H1 (cell line): ENCODE results near the gene SLC1A3. TPM values are rescaled to one million over a fixed set of nuclear protein-coding genes. Genes with fewer than 3 reads are reported as not detected.

ENCODE experiments used
- CTCF ChIA-PET: fragments of 300-600 bp; sonication (Branson Sonifier 250); formaldehyde crosslinking; loops from one replicate; lab custom pipeline; 2021; ENCODE audit not compliant: partially characterized antibody; lab: Charles Lee
- POLR2A ChIA-PET: fragments of 300-600 bp; sonication (Branson Sonifier 250); formaldehyde crosslinking; loops from one replicate; lab custom pipeline; 2021; ENCODE audit warnings: inconsistent platforms; ENCODE audit not compliant: partially characterized antibody; lab: Charles Lee
- DNase-seq, 2 experiments: peaks; one replicate each; pipeline versions ENCODE4 v3.0.0 to v3.0.0-alpha.2; 2010 to 2022; ENCODE audit warnings: low spot score in 2 of 2, low read depth in 1 of 2, mixed read lengths in 1 of 2
- FAIRE-seq: peaks from 2 replicates; lab custom pipeline; 2011; peaks lifted over from hg19 to GRCh38; lab: Jason Lieb, UNC
- H2AFZ ChIP-seq: 2 replicates; pipeline ENCODE4 v1.8.1; 2012; ENCODE audit warnings: low read length, inconsistent platforms
- H2AK5ac ChIP-seq: 2 replicates; pipeline ENCODE4 v1.6.1; 2013; ENCODE audit warnings: low read depth, low read length
- H2BK120ac ChIP-seq: replicated peaks from 2 replicates; pipeline ENCODE3; 2013; ENCODE audit warnings: low read depth, low read length, inconsistent platforms
- H2BK12ac ChIP-seq: 2 replicates; pipeline ENCODE4 v1.6.1; 2013; ENCODE audit warnings: low read depth, low read length
- H2BK15ac ChIP-seq: 2 replicates; pipeline ENCODE4 v1.6.1; 2013; ENCODE audit warnings: low read length
- H2BK20ac ChIP-seq: 2 replicates; pipeline ENCODE4 v1.6.1; 2013; ENCODE audit warnings: low read length
- H2BK5ac ChIP-seq: 2 replicates; pipeline ENCODE4 v1.6.1; 2013; ENCODE audit warnings: low read depth, low read length
- H3K14ac ChIP-seq: 2 replicates; pipeline ENCODE4 v1.6.1; 2013; ENCODE audit warnings: inconsistent platforms; ENCODE audit not compliant: insufficient read length
- H3K18ac ChIP-seq: 2 replicates; pipeline ENCODE4 v1.6.1; 2013; ENCODE audit warnings: low read length; ENCODE audit errors: extremely low read depth
- H3K23ac ChIP-seq: 2 replicates; pipeline ENCODE4 v1.6.1; 2013; ENCODE audit warnings: inconsistent platforms; ENCODE audit not compliant: insufficient read length
- H3K23me2 ChIP-seq: 2 replicates; pipeline ENCODE4 v1.6.1; 2013; ENCODE audit warnings: low read depth, low read length
- H3K27ac ChIP-seq: 2 replicates; pipeline ENCODE4 v1.6.1; 2011; ENCODE audit warnings: low read depth, low read length, inconsistent platforms
- H3K27me3 ChIP-seq, 4 experiments: replicated peaks in 1 of 4; 1 replicate in 1 of 4; 2 replicates in 3 of 4; pipeline versions ENCODE4 v1.6.1 to v1.8.1; 2011 to 2013; ENCODE audit warnings: low read length in 3 of 4, mild to moderate bottlenecking in 3 of 4, inconsistent platforms in 2 of 4, mixed read lengths in 2 of 4, moderate library complexity in 1 of 4; ENCODE audit not compliant: control insufficient read depth in 3 of 4, insufficient read depth in 3 of 4; ENCODE audit errors: extremely low read depth in 1 of 4
- H3K36me3 ChIP-seq, 4 experiments: 2 replicates each; pipeline versions ENCODE4 v1.6.1 to v1.8.1; 2011 to 2013; ENCODE audit warnings: mild to moderate bottlenecking in 4 of 4, low read length in 3 of 4, moderate library complexity in 2 of 4, control low read depth in 1 of 4, inconsistent platforms in 1 of 4; ENCODE audit not compliant: insufficient read depth in 4 of 4, control insufficient read depth in 2 of 4
- H3K4ac ChIP-seq: replicated peaks from 2 replicates; pipeline ENCODE3; 2013; ENCODE audit warnings: low read length, low read depth, mixed read lengths, inconsistent platforms; ENCODE audit not compliant: insufficient read length
- H3K4me1 ChIP-seq, 4 experiments: replicated peaks in 1 of 4; 1 replicate in 1 of 4; 2 replicates in 3 of 4; pipeline versions ENCODE4 v1.6.1 to v1.8.1; 2011 to 2013; ENCODE audit warnings: low read length in 3 of 4, inconsistent platforms in 2 of 4, mixed read lengths in 1 of 4; ENCODE audit not compliant: insufficient read depth in 4 of 4, control insufficient read depth in 3 of 4
- H3K4me2 ChIP-seq, 2 experiments: 2 replicates each; pipeline versions ENCODE4 v1.6.1 to v1.8.1; 2011 to 2013; ENCODE audit warnings: low read depth in 2 of 2, low read length in 2 of 2, control low read depth in 1 of 2, inconsistent platforms in 1 of 2, mild to moderate bottlenecking in 1 of 2; ENCODE audit not compliant: insufficient read depth in 1 of 2
- H3K4me3 ChIP-seq, 4 experiments: fragments of 200-600, 300-600 bp in 1 of 4; sonication (generic), shearing (Covaris generic), sonication (Bioruptor Twin) in 1 of 4; 2 replicates each; pipeline versions ENCODE4 v1.5.1 to v1.8.1; 2011 to 2016; ENCODE audit warnings: low read length in 4 of 4, low read depth in 3 of 4, control low read depth in 2 of 4, inconsistent platforms in 2 of 4, mild to moderate bottlenecking in 2 of 4, mixed read lengths in 1 of 4, moderate library complexity in 1 of 4; ENCODE audit not compliant: insufficient read depth in 2 of 4; ENCODE audit errors: extremely low read depth in 1 of 4
- H3K56ac ChIP-seq: replicated peaks from 2 replicates; pipeline ENCODE3; 2013; ENCODE audit warnings: low read depth, mild to moderate bottlenecking, mixed read lengths, low read length, inconsistent platforms; ENCODE audit not compliant: insufficient read length
- H3K79me1 ChIP-seq: 2 replicates; pipeline ENCODE4 v1.6.1; 2013; ENCODE audit warnings: low read depth, low read length, control low read depth
- H3K79me2 ChIP-seq, 2 experiments: 2 replicates each; pipeline versions ENCODE4 v1.6.1 to v1.8.1; 2012 to 2013; ENCODE audit warnings: low read length in 2 of 2, mild to moderate bottlenecking in 2 of 2, inconsistent platforms in 1 of 2; ENCODE audit not compliant: insufficient read depth in 2 of 2, control insufficient read depth in 1 of 2
- H3K9ac ChIP-seq, 4 experiments: replicated peaks in 1 of 4; 1 replicate in 1 of 4; 2 replicates in 3 of 4; pipeline versions ENCODE4 v1.6.1 to v1.8.1; 2011 to 2013; ENCODE audit warnings: low read depth in 3 of 4, low read length in 3 of 4, control low read depth in 2 of 4, mild to moderate bottlenecking in 2 of 4, moderate library complexity in 2 of 4, inconsistent platforms in 1 of 4; ENCODE audit errors: extremely low read depth in 1 of 4
- H3K9me3 ChIP-seq, 2 experiments: 2 replicates each; pipeline versions ENCODE4 v1.6.1 to v1.8.1; 2012 to 2013; ENCODE audit warnings: mild to moderate bottlenecking in 2 of 2, moderate library complexity in 2 of 2, control low read depth in 1 of 2, inconsistent platforms in 1 of 2, low read depth in 1 of 2, low read length in 1 of 2, mixed read lengths in 1 of 2; ENCODE audit not compliant: insufficient read depth in 2 of 2
- H4K20me1 ChIP-seq, 2 experiments: replicated peaks in 1 of 2; 2 replicates each; pipeline versions ENCODE3 to v1.8.1; 2011 to 2013; ENCODE audit warnings: inconsistent platforms in 2 of 2, low read length in 2 of 2, mild to moderate bottlenecking in 1 of 2; ENCODE audit not compliant: insufficient read depth in 2 of 2, control insufficient read depth in 1 of 2
- H4K5ac ChIP-seq: 2 replicates; pipeline ENCODE4 v1.6.1; 2013; ENCODE audit warnings: low read length, low read depth, mixed read lengths, inconsistent platforms; ENCODE audit not compliant: insufficient read length
- H4K8ac ChIP-seq: 2 replicates; pipeline ENCODE4 v1.8.0; 2013; ENCODE audit warnings: mild to moderate bottlenecking, moderate library complexity, low read length, inconsistent platforms; ENCODE audit not compliant: insufficient read depth; ENCODE audit errors: extremely low read depth
- H4K91ac ChIP-seq: replicated peaks from 2 replicates; pipeline ENCODE3; 2013; ENCODE audit warnings: low read length, mixed read lengths, inconsistent platforms; ENCODE audit not compliant: insufficient read length
- BCL11A ChIP-seq, 2 experiments: IDR thresholded peaks; one replicate each; pipeline ENCODE4 v1.6.1; 2011; ENCODE audit warnings: low read depth in 2 of 2, low read length in 2 of 2, mild to moderate bottlenecking in 2 of 2
- CHD1 ChIP-seq: IDR thresholded peaks from 2 replicates; pipeline ENCODE4 v1.6.1; 2012; ENCODE audit warnings: low read depth, low read length, improper control_type of control experiment
- CHD2 ChIP-seq: IDR thresholded peaks from 2 replicates; pipeline ENCODE4 v1.6.1; 2012; ENCODE audit warnings: low read length, improper control_type of control experiment
- HDAC2 ChIP-seq, 2 experiments: fragments of 300-600 bp in 1 of 2; sonication (generic) in 1 of 2; IDR thresholded peaks; 2 replicates each; pipeline ENCODE4 v1.6.1; 2011 to 2012; ENCODE audit warnings: low read depth in 2 of 2, low read length in 2 of 2, mild to moderate bottlenecking in 2 of 2, moderate library complexity in 2 of 2, borderline replicate concordance in 1 of 2, inconsistent platforms in 1 of 2
- KDM1A ChIP-seq: fragments of 200-600, 300-600 bp; sonication (generic); IDR thresholded peaks from 2 replicates; pipeline ENCODE4 v1.7.1; 2016; ENCODE audit warnings: mild to moderate bottlenecking, low read length, borderline replicate concordance
- KDM5A ChIP-seq: fragments of 200-600 bp; IDR thresholded peaks from 2 replicates; pipeline ENCODE4 v1.7.1; 2012; ENCODE audit warnings: mild to moderate bottlenecking, low read length, inconsistent platforms, mixed read lengths
- POU5F1 ChIP-seq: IDR thresholded peaks from 2 replicates; pipeline ENCODE4 v1.6.1; 2011; ENCODE audit warnings: low read depth, mild to moderate bottlenecking, low read length, moderate library complexity
- SP1 ChIP-seq: IDR thresholded peaks from 2 replicates; pipeline ENCODE4 v1.6.1; 2011; ENCODE audit warnings: low read depth, low read length
- TAF7 ChIP-seq: optimal IDR thresholded peaks from 2 replicates; pipeline ENCODE3; 2011; ENCODE audit warnings: low read depth, mild to moderate bottlenecking, inconsistent platforms, low read length, moderate library complexity, borderline replicate concordance
- USF2 ChIP-seq: IDR thresholded peaks from 2 replicates; pipeline ENCODE4 v1.6.1; 2011; ENCODE audit warnings: low read length, improper control_type of control experiment
- ZNF274 ChIP-seq: IDR thresholded peaks from 2 replicates; pipeline ENCODE4 v1.7.0; 2012; ENCODE audit warnings: low read length, borderline replicate concordance; ENCODE audit errors: extremely low read depth
- WGBS, 2 experiments: shearing (Covaris generic) in 1 of 2; methylation state at CpG; one replicate each; pipeline versions ENCODE4 v1.1.6 to v1.1.7; 2013 to 2015; ENCODE audit warnings: low lambda C conversion rate in 2 of 2, mixed read lengths in 2 of 2, inconsistent platforms in 1 of 2, low coverage in 1 of 2, missing lambda C conversion rate in 1 of 2; ENCODE audit not compliant: insufficient replicate concordance in 2 of 2, insufficient coverage in 1 of 2, insufficient read length in 1 of 2; ENCODE audit errors: extremely low coverage in 1 of 2, missing lambda C conversion rate in 1 of 2; 5-methylcytosine and 5-hydroxymethylcytosine counted together
- polyA plus RNA-seq, 7 experiments: library from polyadenylated mRNA; depleted of rRNA in 3 of 7; stranded (reverse) in 5 of 7; unstranded in 2 of 7; fragments of >200 nt in 5 of 7; fragments of 200-250 nt in 2 of 7; gene quantifications; 1 replicate in 5 of 7; 2 replicates in 1 of 7; 4 replicates in 1 of 7; pipeline versions ENCODE4 v1.2.1 to v1.2.3, GENCODE V29; 2011 to 2013; ENCODE audit warnings: missing spikeins in 2 of 7, mixed read lengths in 2 of 7
- total RNA-seq: library from RNA; stranded (reverse); fragmentation: NEBNext Ultra II Directional; extraction: Animal tissue kit (Norgen Biotek cat#: 25700); gene quantifications from 2 replicates; pipeline ENCODE4 v1.2.1, GENCODE V29; 2021

SLC1A3 gene
- total and polyA plus RNA-seq, 2 of the 8 experiments (the other 6 are each of a cell fraction or from before 2014, with no cell fraction given): 26.7 to 35.3 TPM

- Histone ChIP-seq H3K4me1 (peaks cover 0 to 14% (median 10%) of the 10 kb centered on the region in 4 experiments; a peak in 6 of 7 replicates), H3K14ac (no peak overlapping the region), H3K23ac (no peak overlapping the region), H3K18ac (no peak overlapping the region), H2AK5ac (no peak overlapping the region), H4K8ac (no peak overlapping the region), H3K4ac (no peak overlapping the region), H3K23me2 (no peaks in the 10 kb centered on the region), H4K91ac (no peak overlapping the region), H3K79me1 (no peaks in the 10 kb centered on the region; the same call in 1 of the 2 replicates), H2BK120ac (no peak overlapping the region), H3K9me3 (no peaks in the 10 kb centered on the region), H4K5ac (no peak overlapping the region), H2AFZ (no peak overlapping the region), H3K27ac (no peak overlapping the region), H3K27me3 (no peaks in the 10 kb centered on the region), H4K20me1 (no peaks in the 10 kb centered on the region), H2BK20ac (no peak overlapping the region), H3K79me2 (no peaks in the 10 kb centered on the region), H3K4me3 (no peak overlapping the region), H3K56ac (no peak overlapping the region), H2BK12ac (no peak overlapping the region), H3K9ac (no peak overlapping the region), H3K36me3 (no peaks in the 10 kb centered on the region; a peak in 1 of 8 replicates), H2BK15ac (no peak overlapping the region), H3K4me2 (no peak overlapping the region), H2BK5ac (no peak overlapping the region)
- WGBS, 2 experiments: 86% methylated on average over 9 of the region's 9 CpGs; no CpG with 5 or more reads in 1 of the 2 experiments
- FAIRE-seq: no peak
- POLR2A ChIA-PET: interaction anchor here (0.9 to 2.8 kb wide), 2 partner anchors 42 to 45 kb away, joined by 3 to 8 read pairs; partner anchors contain the start of gene SLC1A3
- CTCF ChIA-PET: interaction anchor here (0.7 to 2.6 kb wide), 9 partner anchors 11 to 261 kb away, joined by 3 to 11 read pairs (median 4); no protein-coding TSS in a partner anchor
- DNase-seq: no peak
- TF ChIP-seq USF2 (no peak), HDAC2 (IDR thresholded peaks at IDR 0.05; ENCODE audit: borderline replicate concordance in 1 of 2, low read depth in 2 of 2, low read length in 2 of 2) (no peak), ZNF274 (no peak), TAF7 (no peak), KDM1A (no peak), KDM5A (no peak), CHD1 (no peak), SP1 (no peak), BCL11A (IDR thresholded peaks at IDR 0.05; ENCODE audit: low read depth in 2 of 2, low read length in 2 of 2) (no peak), CHD2 (no peak), POU5F1 (no peak)
Measured at GRCh38 chr5:36651761-36652685, 45.6 kb downstream of the SLC1A3 start.
